Activated CD8-positive, alpha-beta T cell treated with anti-CD3 and anti-CD28 coated beads, Interleukin-2, amount 10 ng/mL, durations not matched to agents 7 days and 5 days (primary cell): ENCODE data around the gene LMCD1. TPM values are rescaled to one million over a fixed set of nuclear protein-coding genes. Genes with fewer than 3 reads are reported as not detected.

ENCODE experiments used
- ATAC-seq: fragments of 150-1000 bp; cut with Tn5 transposase; one replicate; pipeline ENCODE4 v1.10.0; 2021; ENCODE audit warnings: moderate library complexity
- CTCF ChIA-PET: fragments of 350-600 bp; sonication (Branson Sonifier 250); formaldehyde crosslinking; loops from one replicate; lab custom pipeline; 2021; ENCODE audit warnings: antibody characterized with exemption; lab: Charles Lee
- POLR2A ChIA-PET: fragments of 350-600 bp; sonication (Branson Sonifier 250); formaldehyde crosslinking; loops from one replicate; lab custom pipeline; 2021; ENCODE audit warnings: antibody characterized with exemption; lab: Charles Lee
- DNase-seq: peaks from one replicate; pipeline ENCODE4 v3.0.0-alpha.2; 2020
- H3K27ac Mint-ChIP-seq: one replicate; pipeline ENCODE4 v1.8.0; 2021; ENCODE audit warnings: mild to moderate bottlenecking, mixed read lengths
- H3K27me3 Mint-ChIP-seq: one replicate; pipeline ENCODE4 v1.8.0; 2021; ENCODE audit warnings: low read depth, mixed read lengths
- H3K36me3 Mint-ChIP-seq: one replicate; pipeline ENCODE4 v1.8.0; 2021; ENCODE audit warnings: low read depth, mixed read lengths
- H3K4me1 Mint-ChIP-seq: one replicate; pipeline ENCODE4 v1.8.0; 2021; ENCODE audit warnings: low read depth, mixed read lengths
- H3K4me3 Mint-ChIP-seq: one replicate; pipeline ENCODE4 v1.8.0; 2021; ENCODE audit warnings: mild to moderate bottlenecking, mixed read lengths
- H3K9me3 Mint-ChIP-seq: one replicate; pipeline ENCODE4 v1.8.0; 2022; ENCODE audit warnings: mixed read lengths; ENCODE audit not compliant: insufficient read depth
- total RNA-seq, 2 experiments: library from RNA; stranded (reverse); gene quantifications; one replicate each; pipeline ENCODE4 v1.2.3, GENCODE V29; 2021

LMCD1 gene
- total RNA-seq, 2 experiments from 2014 or later, result 0.53 to 1.2 TPM

DNA sequence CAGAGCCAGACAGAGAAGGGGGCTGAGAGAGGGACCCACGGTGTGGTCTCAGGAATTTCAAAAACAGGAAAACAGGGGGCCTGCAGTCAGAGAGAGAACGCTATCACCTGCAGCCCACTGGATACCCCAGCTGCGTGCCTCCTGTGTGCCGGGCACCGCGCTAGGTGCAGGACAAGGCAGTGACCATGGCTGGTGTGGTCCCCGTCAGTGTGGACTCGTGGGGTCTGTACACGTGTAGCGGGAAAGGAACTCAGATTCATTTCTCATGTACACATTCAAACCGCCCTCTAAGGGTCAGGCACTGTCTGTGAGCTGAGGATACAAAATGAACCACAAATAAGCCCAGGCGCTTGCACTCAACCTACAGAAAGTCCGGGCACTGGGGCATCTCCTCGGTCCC lies 122.1 kb downstream of the LMCD1 start:
- H3K9me3 Mint-ChIP-seq, result no peaks in the 10 kb centered on the region
- ChIA-PET CTCF (no interaction called here), POLR2A (no interaction called here)
- DNase-seq, result no peak
- no peaks in the 10 kb centered on the region for H3K36me3 Mint-ChIP-seq
- ATAC-seq, result no peak
- H3K27me3 Mint-ChIP-seq, result no peaks in the 10 kb centered on the region
- H3K4me3 Mint-ChIP-seq, result no peak overlapping the region
- peaks cover 4% of the 10 kb centered on the region for H3K4me1 Mint-ChIP-seq
- H3K27ac Mint-ChIP-seq, result no peak overlapping the region

Other genes starting within 250 kb of the LMCD1 start
- gene SSUH2, start 143.0 kb downstream of the LMCD1 start, total RNA-seq, result under 1 TPM in 1 of 2 experiments, not detected in 1; 0.26 TPM
- not detected for gene CAV3, start 232.0 kb downstream of the LMCD1 start, total RNA-seq